ENCODE measurements around the gene P2RX2.

DNA sequence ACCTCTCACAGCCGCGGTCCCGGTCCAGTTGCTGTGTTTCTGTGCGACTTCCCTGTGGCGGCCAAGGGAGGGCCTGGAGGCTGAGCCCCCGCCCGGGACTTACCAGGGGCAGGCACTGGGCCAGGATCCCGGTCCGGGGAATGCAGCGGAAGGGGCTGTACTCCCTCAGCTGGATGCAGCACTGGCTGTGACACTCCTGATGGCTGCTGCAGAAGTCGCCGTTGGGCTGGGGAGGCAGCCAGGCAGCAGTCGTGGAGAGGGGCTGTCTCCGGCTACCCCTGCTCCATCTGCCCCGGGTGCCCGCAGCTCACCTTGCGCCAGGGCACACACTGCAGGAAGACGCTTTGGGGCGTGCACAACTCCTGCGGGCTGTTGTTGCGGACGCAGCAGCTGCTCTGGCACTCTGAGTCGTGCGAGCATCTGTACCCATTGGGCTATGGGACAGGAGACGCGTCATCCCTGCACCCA lies 14.4 kb upstream of the P2RX2 start:
- TF ChIP-seq, protein P1, sequence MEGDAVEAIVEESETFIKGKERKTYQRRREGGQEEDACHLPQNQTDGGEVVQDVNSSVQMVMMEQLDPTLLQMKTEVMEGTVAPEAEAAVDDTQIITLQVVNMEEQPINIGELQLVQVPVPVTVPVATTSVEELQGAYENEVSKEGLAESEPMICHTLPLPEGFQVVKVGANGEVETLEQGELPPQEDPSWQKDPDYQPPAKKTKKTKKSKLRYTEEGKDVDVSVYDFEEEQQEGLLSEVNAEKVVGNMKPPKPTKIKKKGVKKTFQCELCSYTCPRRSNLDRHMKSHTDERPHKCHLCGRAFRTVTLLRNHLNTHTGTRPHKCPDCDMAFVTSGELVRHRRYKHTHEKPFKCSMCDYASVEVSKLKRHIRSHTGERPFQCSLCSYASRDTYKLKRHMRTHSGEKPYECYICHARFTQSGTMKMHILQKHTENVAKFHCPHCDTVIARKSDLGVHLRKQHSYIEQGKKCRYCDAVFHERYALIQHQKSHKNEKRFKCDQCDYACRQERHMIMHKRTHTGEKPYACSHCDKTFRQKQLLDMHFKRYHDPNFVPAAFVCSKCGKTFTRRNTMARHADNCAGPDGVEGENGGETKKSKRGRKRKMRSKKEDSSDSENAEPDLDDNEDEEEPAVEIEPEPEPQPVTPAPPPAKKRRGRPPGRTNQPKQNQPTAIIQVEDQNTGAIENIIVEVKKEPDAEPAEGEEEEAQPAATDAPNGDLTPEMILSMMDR (IDR thresholded peaks at IDR 0.05): no peak
- no peak for TF ChIP-seq POLR2A (IDR thresholded peaks at IDR 0.05)

All from body of pancreas (tissue), 4 donors.